NCI-H2171 (cell line): Measurements from ENCODE around the gene PGLYRP4.

Experiments
- DNase-seq: peaks from one replicate; lab custom pipeline; 2025; lab: John Stamatoyannopoulos, UW

The PGLYRP4 gene, protein sequence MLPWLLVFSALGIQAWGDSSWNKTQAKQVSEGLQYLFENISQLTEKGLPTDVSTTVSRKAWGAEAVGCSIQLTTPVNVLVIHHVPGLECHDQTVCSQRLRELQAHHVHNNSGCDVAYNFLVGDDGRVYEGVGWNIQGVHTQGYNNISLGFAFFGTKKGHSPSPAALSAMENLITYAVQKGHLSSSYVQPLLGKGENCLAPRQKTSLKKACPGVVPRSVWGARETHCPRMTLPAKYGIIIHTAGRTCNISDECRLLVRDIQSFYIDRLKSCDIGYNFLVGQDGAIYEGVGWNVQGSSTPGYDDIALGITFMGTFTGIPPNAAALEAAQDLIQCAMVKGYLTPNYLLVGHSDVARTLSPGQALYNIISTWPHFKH

DNA sequence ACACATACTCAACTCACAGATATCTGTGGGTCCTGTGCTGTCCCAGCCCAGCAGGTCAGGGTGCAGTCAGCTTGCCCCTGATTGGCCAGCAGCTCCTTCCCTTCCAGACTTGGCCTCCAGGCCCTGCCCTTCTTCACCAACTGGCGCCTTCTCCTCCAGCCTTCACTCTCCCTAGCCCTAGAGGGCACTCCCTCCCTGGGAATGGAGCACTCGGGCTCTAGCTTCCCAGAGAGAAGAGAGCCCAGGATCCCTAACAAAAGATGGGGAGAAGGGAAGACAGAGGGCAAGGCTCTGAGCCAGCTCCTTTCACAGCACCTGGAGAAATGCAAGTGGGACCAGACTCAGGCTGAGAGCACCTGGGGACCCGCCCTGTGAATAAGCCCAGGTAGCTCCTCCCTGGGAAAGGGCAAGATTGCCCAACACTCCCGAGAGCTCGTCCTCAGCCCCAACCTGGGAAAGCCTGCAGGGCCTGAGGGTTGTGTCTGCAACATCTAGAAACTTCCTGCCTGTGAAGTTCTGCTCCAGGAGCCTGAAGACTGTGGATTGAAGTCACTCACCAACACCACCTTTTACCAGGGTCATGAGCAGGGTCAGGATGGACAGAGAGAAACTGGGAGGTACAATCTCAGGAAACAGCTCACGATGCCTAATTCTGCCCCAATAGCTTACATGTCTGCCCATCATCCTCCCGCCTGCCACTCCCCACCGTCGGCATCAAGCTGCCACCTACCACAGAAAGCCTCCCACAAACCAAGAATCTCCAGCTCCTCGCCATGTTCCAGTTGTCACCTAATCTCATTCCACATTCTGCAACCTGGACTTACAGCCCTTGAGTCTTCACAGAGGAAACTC is at the start of gene PGLYRP4:
Gene PGLYRP4, minus strand, starts transcription at position 331 of the 852 bp plus-strand sequence. CDS start 909 bp downstream, outside the sequence.
- no peak for DNase-seq

DNA sequence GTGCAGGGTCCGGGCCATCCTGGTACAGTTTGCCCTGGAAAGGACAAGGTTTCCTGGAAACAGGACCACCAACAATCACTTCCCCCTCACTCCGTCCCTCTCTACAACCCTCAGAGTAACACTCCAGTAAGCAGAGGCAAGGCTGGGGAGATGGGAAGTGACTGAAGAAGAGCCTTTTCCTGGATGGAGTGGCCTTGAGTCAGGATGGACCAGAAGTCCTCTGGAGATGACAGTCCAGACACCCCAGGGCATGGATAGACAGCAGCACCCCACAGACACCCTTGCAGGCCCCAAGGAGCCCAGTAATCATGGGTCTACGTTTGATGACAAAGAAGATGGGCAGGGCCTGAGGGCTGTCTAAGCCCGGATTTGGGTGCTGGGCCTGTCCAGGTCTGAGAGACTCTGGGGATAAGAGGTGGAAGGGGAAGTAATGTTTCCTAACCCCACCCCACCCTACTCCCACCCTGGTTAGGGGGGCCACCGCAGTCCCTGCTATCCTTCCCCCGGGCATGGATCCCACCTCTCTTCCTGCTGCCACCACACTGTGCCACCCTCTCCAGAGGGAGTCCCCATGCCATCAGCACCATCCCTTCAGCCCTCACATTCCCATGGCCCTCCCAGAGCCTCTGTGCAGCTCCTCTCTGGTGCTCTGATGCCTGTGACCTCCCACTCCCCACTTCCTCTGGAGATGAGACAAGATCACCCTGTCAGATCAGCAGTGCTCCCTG is 49.4 kb upstream of the PGLYRP4 start:
- no peak for DNase-seq

GRCh38 chr1:153397051-153397923 is 48.6 kb upstream of the PGLYRP4 start:
- DNase-seq, result peak; percentile 48

DNA sequence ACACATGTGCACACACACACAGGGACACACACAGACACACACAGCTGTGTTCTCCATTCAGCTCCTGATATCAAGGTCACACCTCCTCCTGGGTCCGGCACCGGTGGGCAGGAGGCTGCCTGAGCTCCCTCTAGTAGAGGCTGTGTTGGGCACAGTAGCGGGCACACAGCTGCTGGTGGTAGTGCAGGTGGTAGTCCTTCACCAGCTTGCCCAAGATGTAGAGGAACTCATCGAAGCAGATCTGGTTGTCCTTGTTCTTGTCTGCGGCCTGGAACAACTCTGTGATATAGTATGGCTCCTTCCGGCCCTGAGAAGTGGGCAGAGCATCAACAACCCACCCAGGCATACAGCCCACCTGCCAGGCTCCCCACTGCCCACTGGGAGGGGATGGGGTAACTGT is 47.8 kb upstream of the PGLYRP4 start:
- DNase-seq, result no peak

- no peak for DNase-seq
Measured at GRCh38 chr1:153395776-153396175, 47.1 kb upstream of the PGLYRP4 start.

- no peak for DNase-seq
Measured at GRCh38 chr1:153395136-153395685, 46.6 kb upstream of the PGLYRP4 start.

DNA sequence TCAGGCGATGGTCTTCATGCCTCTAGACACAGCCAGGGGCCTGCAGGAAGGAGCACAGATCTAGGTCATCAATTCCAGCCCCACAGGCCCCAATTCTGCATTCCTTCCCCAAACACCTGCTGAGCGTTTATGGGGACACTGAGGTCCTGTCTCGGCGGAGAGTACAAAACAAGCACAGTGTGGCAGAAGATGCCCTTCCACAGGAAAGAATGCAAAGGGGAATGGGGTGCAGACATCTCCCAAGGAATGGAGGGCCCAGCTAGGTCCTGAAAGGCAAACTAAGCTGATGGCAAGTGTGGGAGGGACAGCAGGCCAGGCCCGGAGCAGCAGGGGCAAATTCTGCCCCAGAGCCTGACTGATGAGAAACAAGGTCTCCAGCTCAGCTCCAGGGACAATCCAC is 45.8 kb upstream of the PGLYRP4 start:
- no peak for DNase-seq

DNA sequence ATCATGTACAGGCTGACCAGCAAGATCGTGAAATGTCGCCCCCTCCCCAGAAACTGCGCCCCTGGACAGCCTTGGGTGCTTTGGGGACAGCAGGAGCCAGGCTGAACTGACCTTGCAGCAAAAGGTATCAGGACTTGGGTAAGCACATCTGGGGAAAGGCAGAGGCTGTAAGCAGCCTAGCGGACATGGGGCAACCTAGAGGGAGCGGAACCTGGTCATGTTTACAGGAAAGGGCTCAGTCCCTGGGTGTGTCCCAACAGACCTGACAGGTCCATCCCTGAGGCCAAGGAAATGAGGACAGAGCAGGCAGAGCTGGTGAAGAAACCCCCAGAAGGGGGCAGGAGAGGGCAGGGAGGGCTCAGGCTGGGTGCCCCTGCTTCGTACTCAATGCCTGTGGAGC is 45.3 kb upstream of the PGLYRP4 start:
- DNase-seq, result no peak

DNA sequence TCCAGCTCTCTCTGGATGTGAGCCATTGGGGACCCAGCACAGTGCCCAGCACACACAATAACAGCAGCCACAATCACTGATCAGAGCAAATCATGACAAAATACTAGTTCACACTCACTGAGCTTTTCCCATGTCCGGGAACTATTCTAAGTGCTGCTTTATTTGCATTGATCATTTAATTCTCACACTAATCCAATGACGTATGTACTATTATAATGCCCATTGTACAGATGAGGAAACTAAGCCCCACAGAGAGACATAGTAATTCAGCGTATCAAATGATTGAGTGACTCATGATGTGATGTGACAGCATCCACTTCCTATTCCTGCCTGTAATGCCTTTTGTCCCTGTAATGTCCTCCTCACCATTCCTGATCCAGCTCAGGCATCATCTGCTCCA is 44.2 kb upstream of the PGLYRP4 start:
- no peak for DNase-seq

GRCh38 chr1:153392258-153392657 is 43.6 kb upstream of the PGLYRP4 start:
- no peak for DNase-seq

- no peak for DNase-seq
Measured at GRCh38 chr1:153390938-153391710, 42.5 kb upstream of the PGLYRP4 start, which contains the start of gene S100A8. S100A8 (minus strand) TSS chr1:153391073; CDS start chr1:153390535, 538 bp downstream.

GRCh38 chr1:153389973-153390879 is 41.6 kb upstream of the PGLYRP4 start:
- DNase-seq, result no peak

DNA sequence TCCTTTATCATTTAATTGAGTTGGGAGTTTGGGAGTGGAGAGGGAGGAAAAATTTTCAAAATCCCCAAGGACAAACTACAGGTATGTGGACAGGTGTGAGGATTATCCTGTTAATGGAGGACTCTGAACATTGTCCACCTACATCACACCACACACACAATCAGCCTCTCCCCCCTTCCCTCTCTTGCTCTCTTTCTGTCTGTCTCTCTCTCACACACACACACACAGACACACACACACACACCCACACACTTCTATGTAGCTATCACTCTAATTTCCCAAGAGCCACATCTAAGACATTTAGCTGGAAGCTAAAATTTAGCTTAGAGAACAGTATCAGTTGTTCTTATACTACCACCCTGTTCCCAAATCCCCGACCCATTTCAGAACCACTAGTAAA is 40.8 kb upstream of the PGLYRP4 start:
- no peak for DNase-seq

DNA sequence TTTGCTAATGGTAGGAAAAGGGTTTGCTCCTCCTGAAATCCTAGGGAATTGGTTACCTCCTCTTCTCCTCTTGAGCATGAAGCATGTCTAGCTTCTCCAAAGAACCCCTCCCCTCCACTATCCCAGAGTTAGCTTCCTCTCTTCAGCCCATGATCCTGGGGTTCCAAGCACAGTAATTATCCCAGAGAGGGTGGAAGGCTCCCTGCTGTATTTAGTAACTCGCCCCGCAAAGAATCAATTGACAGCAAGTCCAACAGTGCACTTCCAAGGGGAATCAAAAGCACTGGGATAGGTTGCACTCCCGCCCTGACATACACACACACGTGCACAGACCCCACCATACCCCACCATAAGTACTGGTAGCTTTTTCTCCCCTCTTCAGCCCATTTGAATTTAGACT is 39.1 kb upstream of the PGLYRP4 start:
- no peak for DNase-seq

DNA sequence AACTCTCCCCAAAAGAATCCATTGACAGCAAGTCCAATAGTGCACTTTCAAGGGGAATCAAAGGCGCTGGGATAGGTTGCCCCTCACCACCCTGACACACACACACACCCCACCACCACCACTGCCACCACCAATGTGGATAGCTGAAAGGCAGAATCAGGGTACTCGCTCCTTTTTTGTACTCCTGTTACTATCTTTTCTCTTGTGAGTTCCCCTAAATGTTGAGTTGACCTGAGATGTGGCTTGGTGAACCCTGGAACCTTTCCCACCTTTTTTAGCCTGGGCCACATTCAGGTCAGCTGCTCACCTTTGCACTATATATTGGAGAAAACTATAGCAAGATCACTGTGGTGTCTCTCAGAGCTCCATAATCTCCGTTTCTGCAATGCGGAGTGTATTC is 38.4 kb upstream of the PGLYRP4 start:
- DNase-seq, result no peak

DNA sequence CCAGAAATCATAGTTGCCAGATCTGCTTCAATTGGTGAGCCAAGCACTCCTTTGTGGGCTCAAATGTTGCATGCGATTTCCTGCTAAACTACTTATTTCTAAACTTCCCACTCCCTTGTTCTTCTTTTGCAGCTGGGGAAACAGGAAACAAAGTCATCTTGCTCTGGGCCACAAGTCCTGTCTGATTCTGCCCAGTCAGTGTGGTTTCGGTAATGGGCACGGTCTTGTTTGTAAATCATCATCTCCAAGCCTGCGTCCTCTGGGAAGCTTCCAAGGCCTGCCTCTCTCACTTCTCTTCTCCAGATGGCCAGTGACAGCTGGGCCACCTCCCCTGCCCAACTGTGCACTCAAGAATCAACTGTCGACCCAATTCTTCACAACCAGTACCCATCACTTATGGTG is 37.9 kb upstream of the PGLYRP4 start:
- DNase-seq, result no peak

DNA sequence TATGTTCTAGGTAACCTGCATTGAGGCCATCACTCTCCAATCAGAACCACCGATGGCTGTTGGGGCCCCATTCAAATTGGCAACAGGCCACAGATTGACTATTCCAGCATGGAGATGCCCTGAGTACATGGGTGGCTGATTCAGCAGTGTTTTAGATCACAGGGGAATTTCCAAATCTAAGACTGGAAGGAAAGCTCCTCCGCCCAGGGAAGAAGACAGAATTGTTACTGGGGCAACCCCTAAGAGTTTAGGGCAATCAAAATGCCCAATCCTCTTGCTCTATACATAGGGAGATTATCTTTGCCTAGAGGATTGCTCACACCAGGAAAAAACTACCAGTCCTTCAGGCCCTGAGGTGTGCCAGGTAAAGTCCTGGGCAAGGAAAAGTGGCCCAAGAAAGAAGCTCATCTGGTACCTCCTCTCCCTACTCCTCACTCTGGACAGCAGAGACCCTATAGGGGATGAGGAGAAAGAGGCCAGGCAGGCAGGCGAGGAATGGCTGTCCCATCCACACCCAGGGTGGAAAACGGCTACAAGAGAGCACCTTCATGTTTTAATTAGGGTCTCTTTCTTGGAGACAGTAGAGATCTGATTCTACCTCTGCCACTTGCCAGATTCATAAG is 36.4 kb upstream of the PGLYRP4 start:
- DNase-seq, result no peak

GRCh38 chr1:153380711-153381110 is 32.1 kb upstream of the PGLYRP4 start:
- DNase-seq, result no peak

- no peak for DNase-seq
Measured at GRCh38 chr1:153379591-153379990, 30.9 kb upstream of the PGLYRP4 start.
